HG03025 (cell line): ENCODE results near the gene TTBK2.

Experiments
- ATAC-seq: cut with Tn5 transposase; IDR thresholded peaks from one replicate; pipeline ENCODE4 v1.9.1; 2021; ENCODE audit warnings: mild to moderate bottlenecking, moderate library complexity; ENCODE audit not compliant: unreplicated experiment, low FRiP score

Gene TTBK2

GRCh38 chr15:42704492-42704926 lies 216.1 kb downstream of the TTBK2 start:
- no peak for ATAC-seq

DNA sequence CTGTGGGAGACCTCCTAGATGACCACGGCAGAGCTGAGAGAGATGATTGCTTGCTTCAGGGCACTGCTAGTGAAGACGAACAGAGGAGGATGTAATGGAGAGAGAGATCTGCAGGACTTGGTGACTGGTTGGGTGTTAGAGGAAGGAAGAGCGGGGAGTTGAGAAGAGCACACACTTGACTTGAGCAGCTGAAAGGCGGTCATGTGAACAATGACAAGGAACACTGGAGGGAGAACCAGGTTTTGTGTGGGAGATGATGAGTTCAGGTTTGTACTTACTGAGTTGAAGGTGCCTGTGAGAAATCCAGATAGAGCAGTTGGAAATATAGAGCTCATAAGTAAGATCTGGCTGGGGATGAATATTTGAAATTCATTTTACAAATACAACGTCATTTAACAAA lies 224.0 kb downstream of the TTBK2 start:
- no peak for ATAC-seq

DNA sequence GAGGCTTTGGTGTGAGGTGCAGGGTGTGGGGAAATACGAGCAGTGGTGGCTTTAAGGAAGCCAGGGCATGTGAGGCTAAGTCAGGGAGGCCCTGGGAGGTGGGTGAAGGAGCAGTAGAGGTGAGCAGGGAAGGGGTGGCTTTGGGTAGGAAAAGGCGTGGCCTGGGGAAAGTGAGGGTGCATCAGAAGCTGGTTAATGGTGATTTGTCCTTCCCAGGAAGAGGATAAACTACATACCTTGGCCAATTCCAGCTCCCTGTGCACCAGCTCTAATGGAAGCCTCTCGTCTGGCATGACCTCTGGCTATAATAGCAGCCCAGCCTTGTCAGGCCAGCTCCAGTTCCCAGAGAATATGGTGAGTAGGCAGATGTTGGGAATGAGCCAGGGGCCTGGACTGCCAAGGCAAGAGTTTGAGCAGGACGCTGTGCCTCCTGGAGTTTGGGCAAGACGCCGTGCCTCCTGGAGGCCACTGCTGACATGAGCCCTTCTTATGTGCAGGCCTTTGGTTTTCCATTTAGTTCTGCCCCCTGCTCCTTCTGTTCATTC lies 225.0 kb downstream of the TTBK2 start:
- ATAC-seq: no peak

DNA sequence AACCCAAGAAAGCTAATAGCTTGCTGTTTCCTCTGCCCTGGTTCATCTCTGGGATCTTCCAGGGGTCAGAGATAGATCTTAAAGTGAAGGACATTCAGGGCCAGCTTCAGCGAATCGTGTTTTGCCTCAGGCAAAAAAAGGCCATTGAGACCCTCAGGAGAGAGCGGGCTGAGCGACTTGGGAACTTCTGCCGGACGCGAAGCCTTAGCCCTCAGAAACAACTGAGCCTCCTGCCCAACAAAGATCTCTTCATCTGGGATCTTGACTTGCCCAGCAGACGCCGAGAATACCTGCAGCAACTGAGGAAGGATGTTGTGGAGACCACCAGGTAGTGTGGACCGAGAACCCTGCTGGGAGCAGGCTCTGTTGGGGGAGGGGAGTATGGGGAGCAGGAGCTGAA lies 226.2 kb downstream of the TTBK2 start:
- no peak for ATAC-seq

DNA sequence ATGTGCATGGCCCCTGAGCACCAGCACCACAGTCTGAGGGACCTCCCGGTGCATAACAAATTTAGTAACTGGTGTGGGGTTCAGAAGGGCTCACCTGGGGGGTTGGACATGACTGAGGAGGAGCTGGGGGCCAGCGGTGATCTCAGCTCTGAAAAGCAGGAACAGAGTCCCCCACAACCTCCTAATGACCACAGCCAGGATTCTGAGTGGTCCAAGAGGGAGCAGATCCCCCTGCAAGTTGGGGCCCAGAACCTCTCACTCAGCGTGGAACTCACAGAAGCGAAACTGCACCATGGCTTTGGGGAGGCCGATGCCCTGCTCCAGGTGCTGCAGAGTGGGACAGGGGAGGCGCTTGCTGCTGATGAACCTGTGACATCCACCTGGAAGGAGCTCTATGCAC lies 226.6 kb downstream of the TTBK2 start:
- ATAC-seq: no peak

DNA sequence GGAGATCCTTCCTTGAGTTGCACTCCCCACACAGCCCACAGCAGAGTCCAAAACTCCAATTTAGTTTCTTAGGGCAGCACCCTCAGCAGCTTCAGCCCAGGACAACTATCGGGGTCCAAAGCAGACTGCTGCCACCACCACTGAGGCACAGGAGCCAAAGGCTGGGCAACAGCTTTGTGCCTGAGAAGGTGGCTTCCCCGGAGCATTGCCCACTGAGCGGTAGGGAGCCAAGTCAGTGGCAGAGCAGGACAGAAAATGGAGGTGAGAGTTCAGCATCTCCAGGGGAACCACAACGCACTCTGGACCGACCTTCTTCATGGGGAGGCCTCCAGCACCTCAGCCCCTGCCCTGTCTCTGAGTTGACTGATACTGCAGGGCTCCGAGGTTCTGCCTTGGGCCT lies 227.1 kb downstream of the TTBK2 start:
- no peak for ATAC-seq

- ATAC-seq: no peak
Observed at GRCh38 chr15:42692997-42693396, 227.6 kb downstream of the TTBK2 start.

- ATAC-seq: no peak
Observed at GRCh38 chr15:42692536-42692935, 228.0 kb downstream of the TTBK2 start.

DNA sequence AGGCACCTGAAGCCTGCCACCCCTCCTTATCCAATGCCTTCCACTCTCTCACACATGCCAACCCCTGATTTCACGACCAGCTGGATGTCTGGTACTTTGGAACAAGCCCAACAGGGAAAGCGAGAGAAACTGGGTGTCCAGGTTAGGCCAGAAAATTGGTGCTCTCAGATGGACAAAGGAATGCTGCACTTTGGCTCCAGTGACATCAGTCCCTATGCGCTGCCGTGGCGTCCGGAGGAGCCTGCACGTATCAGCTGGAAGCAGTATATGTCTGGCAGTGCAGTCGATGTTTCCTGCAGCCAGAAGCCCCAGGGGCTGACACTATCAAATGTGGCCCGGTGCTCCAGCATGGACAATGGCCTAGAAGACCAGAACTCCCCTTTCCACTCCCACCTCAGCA lies 228.8 kb downstream of the TTBK2 start:
- no peak for ATAC-seq

- no peak for ATAC-seq
Observed at GRCh38 chr15:42691308-42691707, 229.3 kb downstream of the TTBK2 start.
